HepG2 (cell line): Measurements from ENCODE around the gene PRIM2. TPM values are rescaled to one million over a fixed set of nuclear protein-coding genes. Genes with fewer than 3 reads are reported as not detected.

Experiments used
- ATAC-seq: fragments of 200-7000 bp; cut with Tn5 transposase; 3 replicates; pipeline ENCODE4 v1.9.1; 2020; ENCODE audit warnings: mild to moderate bottlenecking, moderate library complexity
- BruUV-seq: library from RNA; stranded (reverse); fragments of 400-500 nt; replicated peaks from 2 replicates; lab custom pipeline; 2021; lab: Mats Ljungman, UMichigan
- CTCF ChIA-PET: fragments of 300-600 bp; formaldehyde crosslinking; extraction: SDS; loops from one replicate; lab custom pipeline; 2021; ENCODE audit warnings: low total read pairs, inconsistent platforms, low intra/inter-chr PET ratio; lab: Yijun Ruan, JAX
- POLR2A ChIA-PET: fragments of 350-600 bp; sonication (Branson Sonifier 250); formaldehyde crosslinking; loops from one replicate; lab custom pipeline; 2020; ENCODE audit warnings: antibody characterized with exemption, inconsistent platforms; lab: Yijun Ruan, JAX
- DNase-seq: peaks from one replicate; pipeline ENCODE4 v3.0.0-alpha.2; 2015; ENCODE audit warnings: low spot score
- FAIRE-seq: peaks from 3 replicates; lab custom pipeline; 2011; peaks lifted over from hg19 to GRCh38; lab: Jason Lieb, UNC
- H2AFZ ChIP-seq: one replicate; pipeline ENCODE4 v1.6.1; 2011; ENCODE audit warnings: low read length, inconsistent platforms
- H3K27ac ChIP-seq: fragments of 300-600 bp; 3 replicates; pipeline ENCODE4 v1.8.0; 2011; ENCODE audit warnings: mixed run types, mild to moderate bottlenecking, mixed read lengths, low read length, inconsistent platforms; ENCODE audit not compliant: insufficient read depth; ENCODE audit errors: extremely low read length
- H3K27me3 ChIP-seq, 2 experiments: fragments of 200-600 bp in 1 of 2; 2 replicates in 1 of 2; 3 replicates in 1 of 2; pipeline versions ENCODE4 v1.6.0 to v1.8.0; 2011; ENCODE audit warnings: low read length in 2 of 2, mild to moderate bottlenecking in 2 of 2, moderate library complexity in 2 of 2, inconsistent platforms in 1 of 2; ENCODE audit not compliant: insufficient read depth in 2 of 2, control insufficient read depth in 1 of 2
- H3K36me3 ChIP-seq, 2 experiments: fragments of 200-600 bp in 1 of 2; replicated peaks in 1 of 2; 2 replicates in 1 of 2; 3 replicates in 1 of 2; pipeline versions ENCODE4 v1.5.1 to v1.8.0; 2011; ENCODE audit warnings: low read length in 2 of 2, inconsistent platforms in 1 of 2; ENCODE audit not compliant: insufficient read depth in 2 of 2, control insufficient read depth in 1 of 2
- H3K4me1 ChIP-seq: 2 replicates; pipeline ENCODE4 v1.5.1; 2012; ENCODE audit warnings: low read length, inconsistent platforms; ENCODE audit not compliant: insufficient read depth
- H3K4me2 ChIP-seq: 2 replicates; pipeline ENCODE4 v1.6.0; 2011; ENCODE audit warnings: low read depth, low read length, inconsistent platforms
- H3K4me3 ChIP-seq, 3 experiments: fragments of 200-600 bp in 1 of 3; sonication (generic), shearing (Covaris generic) in 1 of 3; replicated peaks in 1 of 3; 2 replicates each; pipeline ENCODE4 v1.5.1; 2011 to 2016; ENCODE audit warnings: low read length in 3 of 3, inconsistent platforms in 2 of 3, low read depth in 2 of 3, mild to moderate bottlenecking in 2 of 3, control low read depth in 1 of 3, mixed read lengths in 1 of 3; ENCODE audit not compliant: insufficient read depth in 1 of 3
- H3K79me2 ChIP-seq: one replicate; pipeline ENCODE4 v1.6.1; 2011; ENCODE audit warnings: low read length, inconsistent platforms; ENCODE audit not compliant: insufficient read depth
- H3K9ac ChIP-seq: 2 replicates; pipeline ENCODE4 v1.6.0; 2011; ENCODE audit warnings: mild to moderate bottlenecking, low read depth, low read length, inconsistent platforms; ENCODE audit not compliant: insufficient read depth
- H3K9me3 ChIP-seq: 2 replicates; pipeline ENCODE4 v1.5.1; 2012; ENCODE audit warnings: mild to moderate bottlenecking, low read length
- H4K20me1 ChIP-seq: 2 replicates; pipeline ENCODE4 v1.6.0; 2011; ENCODE audit warnings: inconsistent platforms, mild to moderate bottlenecking, low read length, moderate library complexity; ENCODE audit not compliant: insufficient read depth
- BCL6 ChIP-seq: IDR thresholded peaks from 2 replicates; pipeline ENCODE4 v1.6.1; 2016; ENCODE audit warnings: missing genetic modification reagents, missing compliant biosample characterization
- CHD2 ChIP-seq: IDR thresholded peaks from 2 replicates; pipeline ENCODE4 v1.6.1; 2011; ENCODE audit warnings: low read depth, low read length, improper control_type of control experiment
- FOXM1 ChIP-seq: sonication (generic); formaldehyde crosslinking; IDR thresholded peaks from 2 replicates; pipeline ENCODE4 v1.5.0; 2020; ENCODE audit warnings: missing genetic modification reagents
- GZF1 ChIP-seq: sonication (generic); formaldehyde crosslinking; IDR thresholded peaks from 2 replicates; pipeline ENCODE4 v1.5.1; 2020; ENCODE audit warnings: mild to moderate bottlenecking, missing genetic modification reagents
- NFKB2 ChIP-seq: sonication (generic); formaldehyde crosslinking; IDR thresholded peaks from 2 replicates; pipeline ENCODE4 v1.4.0; 2020; ENCODE audit warnings: missing genetic modification reagents, borderline replicate concordance
- SMC3 ChIP-seq: IDR thresholded peaks from 2 replicates; pipeline ENCODE4 v1.6.1; 2011; ENCODE audit warnings: low read length, improper control_type of control experiment
- ZNF530 ChIP-seq: sonication (generic); formaldehyde crosslinking; IDR thresholded peaks from 2 replicates; pipeline ENCODE4 v1.5.0; 2020; ENCODE audit warnings: low read depth, mild to moderate bottlenecking, missing genetic modification reagents
- WGBS: methylation state at CpG from one replicate; pipeline ENCODE4 v1.1.6; 2017; ENCODE audit warnings: low lambda C conversion rate; 5-methylcytosine and 5-hydroxymethylcytosine counted together
- in situ Hi-C: cut with HindIII; loops from 2 replicates; pipeline ENCODE4 v1.10.0; 2017; ENCODE audit warnings: low pct_unique_long_range_greater_than_20kb; ENCODE audit not compliant: extremely low pct_ligation_motif_present
- intact Hi-C: fragments of 100-400 bp; cut with micrococcal nuclease; formaldehyde crosslinking; loops from one replicate; pipeline ENCODE4 v1.10.0; 2022; ENCODE audit not compliant: unreplicated experiment
- polyA plus RNA-seq, 8 experiments: library from polyadenylated mRNA; depleted of rRNA in 3 of 8; stranded (reverse) in 7 of 8; unstranded in 1 of 8; fragments of >200 nt; fragmentation: Illumina TruSeq in 4 of 8; extraction: Trizol in 4 of 8; gene quantifications; 2 replicates each; pipeline versions ENCODE4 v1.2.1 to v1.2.3, GENCODE V29; 2011 to 2016; ENCODE audit warnings: low read depth in 4 of 8, missing spikeins in 1 of 8, mixed read lengths in 1 of 8; ENCODE audit not compliant: insufficient read depth in 1 of 8
- total RNA-seq, 5 experiments: library from RNA; depleted of rRNA; stranded (reverse); fragments of >200 nt; fragmentation: Illumina TruSeq; extraction: Trizol; gene quantifications; 2 replicates each; pipeline ENCODE4 v1.2.3, GENCODE V29; 2016; ENCODE audit warnings: low read depth in 1 of 5
- TF ChIP-seq, protein P1 (sequence below): sonication (generic); formaldehyde crosslinking; IDR thresholded peaks from 2 replicates; pipeline ENCODE4; 2020; ENCODE audit warnings: missing genetic modification reagents, mild to moderate bottlenecking, borderline replicate concordance

The PRIM2 gene
- total and polyA plus RNA-seq, 2 of the 13 experiments (the other 11 are each of a cell fraction or from before 2014, with no cell fraction given): 8.0 to 52.7 TPM

GRCh38 chr6:57294862-57295445 is 22.5 kb upstream of the PRIM2 start:
- Histone ChIP-seq H4K20me1 (no peaks in the 10 kb centered on the region), H3K27me3 (peaks cover 0 to 4% of the 10 kb centered on the region in 2 experiments; a peak in 1 of 5 replicates), H2AFZ (no peak overlapping the region), H3K27ac (no peak overlapping the region), H3K79me2 (no peaks in the 10 kb centered on the region), H3K4me1 (no peaks in the 10 kb centered on the region), H3K4me2 (no peak overlapping the region), H3K9ac (no peak overlapping the region), H3K9me3 (no peaks in the 10 kb centered on the region), H3K36me3 (no peaks in the 10 kb centered on the region), H3K4me3 (no peak overlapping the region)
- ATAC-seq (no peak), DNase-seq (no peak), FAIRE-seq (no peak)
- ChIA-PET CTCF (no interaction called here), POLR2A (no interaction called here)
- BruUV-seq: no TSS peak
- TF ChIP-seq ZNF530 (CRISPR knock-in tag) (no peak), FOXM1 (CRISPR knock-in tag) (no peak), SMC3 (no peak), BCL6 (CRISPR knock-in tag) (no peak), CHD2 (no peak), NFKB2 (no peak), GZF1 (no peak)
- TF ChIP-seq, protein P1, sequence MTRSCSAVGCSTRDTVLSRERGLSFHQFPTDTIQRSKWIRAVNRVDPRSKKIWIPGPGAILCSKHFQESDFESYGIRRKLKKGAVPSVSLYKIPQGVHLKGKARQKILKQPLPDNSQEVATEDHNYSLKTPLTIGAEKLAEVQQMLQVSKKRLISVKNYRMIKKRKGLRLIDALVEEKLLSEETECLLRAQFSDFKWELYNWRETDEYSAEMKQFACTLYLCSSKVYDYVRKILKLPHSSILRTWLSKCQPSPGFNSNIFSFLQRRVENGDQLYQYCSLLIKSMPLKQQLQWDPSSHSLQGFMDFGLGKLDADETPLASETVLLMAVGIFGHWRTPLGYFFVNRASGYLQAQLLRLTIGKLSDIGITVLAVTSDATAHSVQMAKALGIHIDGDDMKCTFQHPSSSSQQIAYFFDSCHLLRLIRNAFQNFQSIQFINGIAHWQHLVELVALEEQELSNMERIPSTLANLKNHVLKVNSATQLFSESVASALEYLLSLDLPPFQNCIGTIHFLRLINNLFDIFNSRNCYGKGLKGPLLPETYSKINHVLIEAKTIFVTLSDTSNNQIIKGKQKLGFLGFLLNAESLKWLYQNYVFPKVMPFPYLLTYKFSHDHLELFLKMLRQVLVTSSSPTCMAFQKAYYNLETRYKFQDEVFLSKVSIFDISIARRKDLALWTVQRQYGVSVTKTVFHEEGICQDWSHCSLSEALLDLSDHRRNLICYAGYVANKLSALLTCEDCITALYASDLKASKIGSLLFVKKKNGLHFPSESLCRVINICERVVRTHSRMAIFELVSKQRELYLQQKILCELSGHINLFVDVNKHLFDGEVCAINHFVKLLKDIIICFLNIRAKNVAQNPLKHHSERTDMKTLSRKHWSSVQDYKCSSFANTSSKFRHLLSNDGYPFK (CRISPR knock-in tag): no peak
- 28% methylated on average over 6 of the region's 6 CpGs for WGBS
- intact Hi-C loops (no loop called here), in situ Hi-C loops (no loop called here)
